KMS-11 (cell line): ENCODE measurements around the gene IRF7.

Source experiments
- H2AFZ ChIP-seq: fragments of 200-600 bp; sonication (generic); 2 replicates; pipeline ENCODE4 v1.6.1; 2016; ENCODE audit warnings: antibody characterized with exemption, mixed run types, low read depth
- H3K27ac ChIP-seq: fragments of 200-600 bp; sonication (generic); 2 replicates; pipeline ENCODE4 v1.6.1; 2016; ENCODE audit warnings: mild to moderate bottlenecking, mixed run types
- H3K27me3 ChIP-seq: fragments of 200-600 bp; sonication (generic); 2 replicates; pipeline ENCODE4 v1.6.1; 2017; ENCODE audit warnings: mild to moderate bottlenecking, low read depth, mixed run types, moderate library complexity; ENCODE audit not compliant: insufficient read depth
- H3K36me3 ChIP-seq: fragments of 200-600 bp; sonication (generic); 2 replicates; pipeline ENCODE4 v1.6.1; 2017; ENCODE audit warnings: mild to moderate bottlenecking, mixed run types; ENCODE audit not compliant: insufficient read depth
- H3K4me1 ChIP-seq: fragments of 200-600 bp; sonication (generic); 2 replicates; pipeline ENCODE4 v1.6.1; 2016; ENCODE audit warnings: mild to moderate bottlenecking, low read depth, mixed run types; ENCODE audit not compliant: poor library complexity, severe bottlenecking
- H3K4me2 ChIP-seq: fragments of 200-600 bp; sonication (generic); 2 replicates; pipeline ENCODE4 v1.7.0; 2016; ENCODE audit warnings: mild to moderate bottlenecking, mixed run types
- H3K4me3 ChIP-seq: fragments of 200-600 bp; sonication (generic); IDR thresholded peaks from 2 replicates; pipeline ENCODE4 v1.6.1; 2017; ENCODE audit warnings: low read depth, low read length, mixed read lengths; ENCODE audit not compliant: insufficient read depth
- H3K79me2 ChIP-seq: fragments of 200-600 bp; sonication (generic); 2 replicates; pipeline ENCODE4 v1.6.1; 2016; ENCODE audit warnings: low read depth, mixed run types; ENCODE audit not compliant: insufficient read depth
- H3K9ac ChIP-seq: fragments of 200-600 bp; sonication (generic); 2 replicates; pipeline ENCODE4 v1.6.1; 2016; ENCODE audit warnings: mild to moderate bottlenecking, mixed run types
- H4K20me1 ChIP-seq: fragments of 200-600 bp; sonication (generic); 2 replicates; pipeline ENCODE4 v1.6.1; 2016; ENCODE audit warnings: mild to moderate bottlenecking, mixed run types; ENCODE audit not compliant: insufficient read depth
- TF ChIP-seq, protein P1 (sequence below): fragments of 200-600 bp; sonication (generic); conservative IDR thresholded peaks from 2 replicates; pipeline ENCODE4 v1.6.1; 2017; ENCODE audit warnings: low read depth, mild to moderate bottlenecking, antibody characterized with exemption, low read length, moderate library complexity, mixed read lengths

The IRF7 gene

DNA sequence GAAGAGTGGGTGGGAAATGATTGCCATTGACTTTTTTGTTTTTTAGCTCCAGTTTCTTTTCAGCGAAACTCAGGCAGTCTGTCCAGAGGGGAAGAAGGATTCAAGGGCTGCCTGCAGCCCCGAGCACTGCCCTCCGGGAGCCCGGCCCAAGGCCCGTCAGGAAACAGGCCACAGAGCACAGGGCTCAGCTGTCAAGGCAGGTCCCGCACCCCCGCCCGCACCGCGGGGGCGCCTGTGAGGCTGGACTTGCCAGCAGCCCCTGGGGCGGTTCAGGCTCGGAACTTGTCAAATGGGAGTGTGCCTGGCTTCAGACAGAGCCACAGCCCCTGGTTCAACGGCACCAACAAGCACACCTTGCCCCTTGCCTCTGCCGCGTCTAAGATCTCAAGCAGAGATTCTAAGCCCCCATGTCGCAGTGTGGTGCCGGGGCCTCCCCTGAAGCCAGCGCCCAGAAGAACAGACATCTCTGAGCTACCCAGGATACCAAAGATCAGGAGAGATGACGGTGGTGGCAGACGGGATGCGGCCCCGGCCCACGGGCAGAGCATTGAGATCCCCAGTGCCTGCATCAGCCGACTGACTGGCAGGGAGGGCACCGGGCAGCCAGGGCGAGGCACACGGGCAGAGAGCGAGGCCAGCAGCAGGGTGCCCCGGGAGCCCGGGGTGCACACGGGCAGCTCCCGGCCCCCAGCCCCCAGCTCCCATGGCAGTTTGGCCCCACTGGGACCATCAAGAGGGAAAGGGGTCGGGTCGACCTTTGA is 8.6 kb downstream of the IRF7 start:
- TF ChIP-seq, protein P1, sequence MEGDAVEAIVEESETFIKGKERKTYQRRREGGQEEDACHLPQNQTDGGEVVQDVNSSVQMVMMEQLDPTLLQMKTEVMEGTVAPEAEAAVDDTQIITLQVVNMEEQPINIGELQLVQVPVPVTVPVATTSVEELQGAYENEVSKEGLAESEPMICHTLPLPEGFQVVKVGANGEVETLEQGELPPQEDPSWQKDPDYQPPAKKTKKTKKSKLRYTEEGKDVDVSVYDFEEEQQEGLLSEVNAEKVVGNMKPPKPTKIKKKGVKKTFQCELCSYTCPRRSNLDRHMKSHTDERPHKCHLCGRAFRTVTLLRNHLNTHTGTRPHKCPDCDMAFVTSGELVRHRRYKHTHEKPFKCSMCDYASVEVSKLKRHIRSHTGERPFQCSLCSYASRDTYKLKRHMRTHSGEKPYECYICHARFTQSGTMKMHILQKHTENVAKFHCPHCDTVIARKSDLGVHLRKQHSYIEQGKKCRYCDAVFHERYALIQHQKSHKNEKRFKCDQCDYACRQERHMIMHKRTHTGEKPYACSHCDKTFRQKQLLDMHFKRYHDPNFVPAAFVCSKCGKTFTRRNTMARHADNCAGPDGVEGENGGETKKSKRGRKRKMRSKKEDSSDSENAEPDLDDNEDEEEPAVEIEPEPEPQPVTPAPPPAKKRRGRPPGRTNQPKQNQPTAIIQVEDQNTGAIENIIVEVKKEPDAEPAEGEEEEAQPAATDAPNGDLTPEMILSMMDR = no peak
- H3K36me3 ChIP-seq = no peaks in the 10 kb centered on the region; the same call in 1 of the 2 replicates
- H3K4me1 ChIP-seq = no peaks in the 10 kb centered on the region
- H3K4me3 ChIP-seq = no peak overlapping the region
- no peak overlapping the region for H3K4me2 ChIP-seq
- H3K79me2 ChIP-seq = no peaks in the 10 kb centered on the region
- no peak overlapping the region for H3K27ac ChIP-seq
- H3K9ac ChIP-seq = no peak overlapping the region
- H4K20me1 ChIP-seq = no peaks in the 10 kb centered on the region
- H2AFZ ChIP-seq = no peak overlapping the region
- no peaks in the 10 kb centered on the region for H3K27me3 ChIP-seq

DNA sequence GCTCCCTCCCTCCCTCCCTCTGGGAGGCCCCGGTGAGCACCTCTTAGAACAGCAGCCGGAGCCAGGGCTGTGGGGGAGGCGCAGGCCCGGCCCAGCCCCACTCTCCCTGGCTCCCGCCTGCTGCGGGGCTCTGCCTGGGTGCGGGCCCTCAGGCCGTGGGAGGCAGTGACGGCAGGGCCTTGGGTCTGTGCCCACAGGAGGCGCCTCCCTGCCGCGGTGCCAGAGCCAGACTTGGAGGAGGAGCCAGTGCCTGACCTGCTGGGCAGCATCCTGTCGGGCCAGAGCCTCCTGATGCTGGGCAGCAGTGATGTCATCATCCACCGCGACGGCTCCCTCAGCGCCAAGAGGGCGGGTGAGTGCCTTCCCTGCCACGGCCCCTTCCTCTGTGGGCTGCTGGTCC is 9.5 kb downstream of the IRF7 start:
- H4K20me1 ChIP-seq = no peaks in the 10 kb centered on the region
- H3K4me3 ChIP-seq = no peak overlapping the region
- TF ChIP-seq, protein P1 = no peak
- H3K79me2 ChIP-seq = no peaks in the 10 kb centered on the region
- no peak overlapping the region for H3K27ac ChIP-seq
- no peak overlapping the region for H3K9ac ChIP-seq
- H2AFZ ChIP-seq = no peak overlapping the region
- no peaks in the 10 kb centered on the region for H3K27me3 ChIP-seq
- no peaks in the 10 kb centered on the region for H3K4me1 ChIP-seq
- H3K36me3 ChIP-seq = no peaks in the 10 kb centered on the region; the same call in 1 of the 2 replicates
- no peak overlapping the region for H3K4me2 ChIP-seq

DNA sequence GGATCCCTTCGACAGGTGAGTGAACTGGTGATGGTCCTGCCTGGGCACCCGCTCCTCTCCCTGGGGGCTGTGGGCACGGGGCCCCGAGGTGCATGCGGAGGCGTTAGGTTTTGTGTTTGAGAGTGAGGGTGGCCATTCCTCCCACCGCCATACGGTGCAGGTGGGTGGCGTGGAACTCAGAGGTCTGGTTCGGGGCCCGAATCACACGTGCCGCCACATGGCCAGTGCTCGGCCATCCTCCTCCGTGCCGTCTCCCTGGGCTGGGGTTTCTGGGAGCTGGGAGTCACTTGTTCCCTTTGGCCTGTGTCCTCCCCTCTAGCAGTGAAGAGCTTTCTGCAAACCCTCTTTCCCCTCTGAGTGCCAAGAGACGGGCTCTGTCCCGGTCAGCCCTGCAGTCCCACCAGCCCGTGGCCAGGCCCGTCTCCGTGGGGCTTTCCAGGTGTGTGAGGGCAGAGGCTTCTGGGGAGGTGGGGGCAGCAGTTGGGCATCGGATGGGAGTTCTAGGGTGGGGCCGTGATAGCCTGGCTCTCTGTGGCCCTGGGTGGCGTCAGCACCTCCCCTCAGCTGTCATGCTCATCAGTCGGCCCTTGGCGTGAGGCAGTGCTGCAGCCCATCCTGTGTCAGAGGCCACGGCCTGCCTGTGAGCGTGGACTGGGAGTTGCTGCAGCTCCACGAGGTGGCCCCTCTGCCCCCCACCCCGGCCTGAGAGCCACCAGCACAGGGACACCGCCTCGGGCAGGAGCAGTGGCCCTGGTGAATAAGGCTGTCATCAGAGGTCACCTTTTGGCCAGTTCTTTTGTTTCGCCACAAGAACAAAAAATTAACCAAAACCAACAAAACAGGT is 10.2 kb downstream of the IRF7 start:
- Histone ChIP-seq H2AFZ (no peak overlapping the region), H3K4me2 (no peak overlapping the region), H3K9ac (no peak overlapping the region), H3K27ac (no peak overlapping the region), H3K79me2 (no peaks in the 10 kb centered on the region), H3K4me3 (no peak overlapping the region), H3K36me3 (no peaks in the 10 kb centered on the region; the same call in 1 of the 2 replicates), H3K4me1 (no peaks in the 10 kb centered on the region), H3K27me3 (no peaks in the 10 kb centered on the region), H4K20me1 (no peaks in the 10 kb centered on the region)
- TF ChIP-seq, protein P1 = no peak

DNA sequence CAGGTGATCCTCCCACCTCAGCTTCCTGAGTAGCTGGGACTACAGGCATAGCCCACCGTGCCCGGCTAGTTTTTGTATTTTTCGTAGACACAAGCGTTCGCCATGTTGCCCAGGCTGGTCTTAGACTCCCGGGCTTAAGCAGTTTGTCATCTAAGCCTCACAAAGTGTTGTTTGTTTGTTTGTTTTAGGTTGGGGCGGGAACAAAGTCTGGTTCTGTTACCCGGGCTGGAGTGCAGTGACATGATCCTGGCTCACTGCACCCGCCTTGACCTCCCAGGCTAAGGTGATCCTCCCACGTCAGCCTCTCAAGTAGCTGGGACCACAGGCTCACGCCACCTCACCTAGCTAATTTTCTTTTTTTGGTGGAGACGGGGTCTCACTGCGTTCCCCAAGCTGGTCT is 12.6 kb downstream of the IRF7 start:
- Histone ChIP-seq H3K79me2 (no peaks in the 10 kb centered on the region), H3K4me1 (no peaks in the 10 kb centered on the region), H3K9ac (no peak overlapping the region), H3K4me2 (no peak overlapping the region), H3K27ac (no peak overlapping the region), H4K20me1 (no peaks in the 10 kb centered on the region), H3K27me3 (no peaks in the 10 kb centered on the region), H3K4me3 (no peak overlapping the region), H2AFZ (no peak overlapping the region), H3K36me3 (no peaks in the 10 kb centered on the region; the same call in 1 of the 2 replicates)
- TF ChIP-seq, protein P1 = no peak
